Immature natural killer cell (primary cell): ENCODE results near the gene CMSS1. TPM values are rescaled to one million over a fixed set of nuclear protein-coding genes. Genes with fewer than 3 reads are reported as not detected.

Experiments used
- DNase-seq, 3 donors: peaks; one replicate each; pipeline ENCODE4 v3.0.0; 2022; ENCODE audit warnings: mixed read lengths in 1 of 3
- H3K27ac Mint-ChIP-seq, 6 donors: one replicate each; pipeline ENCODE4 v1.8.0; 2020; ENCODE audit warnings: mixed read lengths in 6 of 6, mild to moderate bottlenecking in 5 of 6, inconsistent platforms in 4 of 6, moderate library complexity in 3 of 6
- H3K27me3 Mint-ChIP-seq, 3 donors: one replicate each; pipeline ENCODE4 v1.8.0; 2020 to 2021; ENCODE audit warnings: low read depth in 3 of 3, mild to moderate bottlenecking in 3 of 3, mixed read lengths in 3 of 3, moderate library complexity in 3 of 3, inconsistent platforms in 1 of 3
- H3K36me3 Mint-ChIP-seq, 3 donors: one replicate each; pipeline ENCODE4 v1.8.0; 2020; ENCODE audit warnings: mixed read lengths in 3 of 3, inconsistent platforms in 2 of 3, mild to moderate bottlenecking in 2 of 3
- H3K4me1 Mint-ChIP-seq, 2 donors: one replicate each; pipeline ENCODE4 v1.8.0; 2020; ENCODE audit warnings: inconsistent platforms in 2 of 2, mild to moderate bottlenecking in 2 of 2, mixed read lengths in 2 of 2, moderate library complexity in 1 of 2
- H3K4me3 Mint-ChIP-seq, 5 donors: one replicate each; pipeline ENCODE4 v1.8.0; 2020; ENCODE audit warnings: mild to moderate bottlenecking in 5 of 5, mixed read lengths in 5 of 5, inconsistent platforms in 3 of 5, moderate library complexity in 3 of 5
- H3K9me3 Mint-ChIP-seq, 6 donors: one replicate each; pipeline ENCODE4 v1.8.0; 2020; ENCODE audit warnings: mild to moderate bottlenecking in 6 of 6, mixed read lengths in 6 of 6, inconsistent platforms in 4 of 6, moderate library complexity in 3 of 6
- polyA plus RNA-seq, 3 donors: library from polyadenylated mRNA; unstranded; fragments of 300-500 nt; fragmentation: Illumina TruSeq; gene quantifications; one replicate each; pipeline ENCODE4 v1.2.3, GENCODE V29; 2021

The CMSS1 gene
- polyA plus RNA-seq, 3 donors from 2014 or later, result 12.1 to 13.4 (median 12.8) TPM

DNA sequence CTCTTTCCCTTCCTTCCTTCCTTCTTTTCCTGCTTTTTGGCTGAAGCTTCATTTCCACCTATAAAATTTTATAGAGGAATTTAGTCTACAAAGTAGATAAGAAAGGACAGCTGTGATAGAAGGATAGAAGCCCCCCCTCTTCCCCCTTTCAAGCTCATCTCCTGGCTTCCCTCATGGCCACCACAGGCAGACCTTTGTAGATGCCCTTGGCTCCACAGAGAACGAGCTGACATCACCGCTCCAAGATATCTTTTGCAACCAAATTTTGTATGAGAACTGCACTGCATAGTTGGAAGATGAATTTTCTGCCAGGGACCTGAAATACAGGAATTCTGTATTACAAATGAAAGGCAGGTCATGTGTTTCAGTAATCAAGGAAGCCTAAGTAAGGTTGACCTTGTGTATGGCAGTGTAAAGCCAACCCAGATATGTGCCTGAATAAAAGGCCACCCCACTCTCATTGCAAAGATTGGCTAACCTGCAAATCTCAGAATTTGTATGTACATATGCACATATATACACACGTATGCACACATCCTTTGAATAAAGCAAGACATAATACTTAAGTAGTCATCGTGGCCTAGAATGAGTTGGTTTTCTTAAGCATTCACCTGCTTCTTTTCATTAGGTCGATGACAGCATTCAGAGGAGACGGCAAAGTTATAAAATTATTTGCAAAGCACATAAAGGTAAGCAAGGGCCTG lies 353.7 kb downstream of the CMSS1 start:
- no peak for DNase-seq
- H3K27ac Mint-ChIP-seq, result no peak overlapping the region
- no peaks in the 10 kb centered on the region for H3K4me1 Mint-ChIP-seq
- H3K9me3 Mint-ChIP-seq, result no peaks in the 10 kb centered on the region
- H3K36me3 Mint-ChIP-seq, result peaks cover 6 to 22% (median 8%) of the 10 kb centered on the region in 3 donors
- no peaks in the 10 kb centered on the region for H3K27me3 Mint-ChIP-seq
- H3K4me3 Mint-ChIP-seq, result no peak overlapping the region

DNA sequence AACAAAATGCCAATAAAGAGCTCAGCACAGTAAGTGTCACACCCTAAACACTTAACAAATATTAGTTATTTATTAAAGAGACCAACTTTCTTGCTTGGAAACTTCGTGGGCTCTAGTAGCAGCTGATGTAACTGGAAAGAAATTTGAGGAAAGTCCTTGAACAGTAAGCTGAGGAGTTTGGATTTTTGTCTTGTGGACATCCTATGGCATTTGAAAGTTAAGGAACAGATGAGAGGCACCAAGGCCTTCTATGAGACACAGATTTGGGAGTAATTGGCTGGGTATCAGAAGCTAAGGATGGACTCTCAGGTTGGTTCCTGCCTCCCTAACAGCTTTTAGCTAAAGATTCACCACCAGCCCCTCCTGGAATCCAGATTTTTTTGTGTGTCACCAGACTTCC lies 356.3 kb downstream of the CMSS1 start:
- Mint-ChIP-seq H3K27ac (no peak overlapping the region), H3K4me1 (no peaks in the 10 kb centered on the region), H3K27me3 (no peaks in the 10 kb centered on the region), H3K36me3 (peaks cover 16 to 28% (median 18%) of the 10 kb centered on the region in 3 donors), H3K4me3 (no peak overlapping the region), H3K9me3 (peaks cover 0 to 7% (median 3%) of the 10 kb centered on the region in 6 donors)
- no peak for DNase-seq

DNA sequence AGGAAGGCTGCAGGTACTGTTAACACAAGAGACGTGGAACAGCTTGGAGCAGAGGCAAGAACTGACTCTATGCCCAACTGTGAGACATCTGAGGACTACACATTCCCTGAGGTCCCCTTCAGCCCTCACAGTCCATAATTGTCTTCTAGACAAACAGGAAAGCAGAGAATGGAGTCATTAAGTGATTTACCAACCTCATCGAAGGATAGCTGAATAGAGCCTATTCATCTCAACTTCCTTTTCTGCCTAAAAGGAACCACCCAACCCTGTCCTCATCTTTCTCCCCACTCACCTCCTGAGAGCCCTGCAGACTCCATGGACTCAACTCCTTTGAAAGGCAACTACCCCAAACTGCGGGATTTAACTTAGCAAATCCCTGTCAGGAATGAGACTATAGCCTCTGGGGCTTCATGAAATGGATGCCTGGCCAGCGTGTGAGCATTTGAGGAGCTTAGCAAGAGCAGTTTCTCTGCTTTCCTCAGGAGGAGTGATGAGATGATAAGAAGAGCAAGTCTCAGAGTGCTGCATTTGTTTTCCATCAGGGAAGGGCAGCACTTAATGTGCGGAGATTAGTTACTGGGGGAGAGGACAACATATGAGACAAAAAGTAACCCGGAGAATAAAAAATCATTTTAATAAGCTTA lies 358.1 kb downstream of the CMSS1 start:
- no peaks in the 10 kb centered on the region for H3K27me3 Mint-ChIP-seq
- no peak overlapping the region for H3K27ac Mint-ChIP-seq
- DNase-seq, result no peak
- H3K9me3 Mint-ChIP-seq, result peaks cover 3 to 23% (median 6%) of the 10 kb centered on the region in 6 donors
- H3K36me3 Mint-ChIP-seq, result peaks cover 26 to 34% (median 28%) of the 10 kb centered on the region in 3 donors
- H3K4me1 Mint-ChIP-seq, result no peaks in the 10 kb centered on the region
- H3K4me3 Mint-ChIP-seq, result no peak overlapping the region

DNA sequence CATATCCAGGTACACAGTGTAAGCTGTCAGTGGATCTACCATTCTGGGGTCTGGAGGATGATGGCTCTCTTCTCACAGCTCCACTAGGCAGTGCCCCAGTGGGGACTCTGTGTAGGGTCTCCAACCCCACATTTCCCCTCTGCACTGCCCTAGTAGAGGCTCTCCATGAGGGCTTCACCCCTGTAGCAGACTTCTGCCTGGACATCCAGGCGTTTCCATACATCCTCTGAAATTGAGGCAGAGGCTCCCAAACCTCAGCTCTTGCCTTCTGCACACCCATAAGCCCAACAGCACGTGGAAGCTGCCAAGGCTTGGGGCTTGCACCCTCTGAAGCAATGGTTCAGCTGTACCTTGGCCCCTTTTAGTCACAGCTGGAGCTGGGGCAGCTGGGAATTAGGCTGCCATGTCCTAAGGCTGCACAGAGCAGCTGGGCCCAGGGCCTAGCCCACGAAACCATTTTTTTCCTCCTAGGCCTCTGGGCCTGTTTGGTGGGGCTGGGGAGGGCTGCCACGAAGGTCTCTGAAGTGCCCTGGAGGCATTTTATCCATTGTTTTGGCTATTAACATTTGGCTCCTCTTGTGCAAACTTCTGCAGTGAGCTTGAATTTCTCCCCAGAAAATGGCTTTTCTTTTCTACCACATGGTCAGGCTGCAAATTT lies 362.2 kb downstream of the CMSS1 start:
- H3K36me3 Mint-ChIP-seq, result peaks cover 26 to 35% (median 28%) of the 10 kb centered on the region in 3 donors

DNA sequence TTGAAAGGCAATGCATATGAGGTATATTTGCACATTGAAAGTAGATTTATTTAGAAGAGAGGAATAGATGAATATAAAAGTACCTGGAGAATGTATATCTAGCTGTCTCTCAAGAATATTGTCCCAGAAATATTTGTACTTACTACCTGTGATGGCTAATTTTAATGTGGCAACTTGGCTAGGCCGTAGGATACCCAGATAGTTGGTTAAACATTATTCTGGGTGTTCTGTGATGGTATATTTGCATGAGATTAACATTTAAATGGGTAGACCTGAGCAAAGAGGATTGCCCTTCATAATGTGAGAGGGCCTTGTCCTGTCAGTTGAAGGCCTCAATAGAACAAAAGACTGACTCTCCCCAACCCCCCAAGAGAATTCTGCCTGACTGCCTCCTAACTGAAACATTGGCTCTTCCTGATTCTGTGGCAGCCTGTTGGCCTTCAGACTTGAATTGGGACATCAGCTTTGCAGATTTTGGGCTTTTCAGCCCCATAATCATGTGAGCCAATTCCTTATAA lies 366.0 kb downstream of the CMSS1 start:
- Mint-ChIP-seq H3K4me1 (no peaks in the 10 kb centered on the region), H3K27me3 (no peaks in the 10 kb centered on the region), H3K27ac (peak overlapping the region in 1 of 6 donors; percentile 53), H3K9me3 (peaks cover 5 to 19% (median 6%) of the 10 kb centered on the region in 6 donors), H3K36me3 (peaks cover 11 to 22% (median 13%) of the 10 kb centered on the region in 3 donors), H3K4me3 (no peak overlapping the region)
- DNase-seq, result no peak

More for the DNA sequence above, 362.2 kb downstream of the CMSS1 start:
- Mint-ChIP-seq H3K27me3 (no peaks in the 10 kb centered on the region), H3K27ac (no peak overlapping the region), H3K4me3 (no peak overlapping the region), H3K4me1 (no peaks in the 10 kb centered on the region), H3K9me3 (peaks cover 3 to 23% (median 6%) of the 10 kb centered on the region in 6 donors)
- no peak for DNase-seq

DNA sequence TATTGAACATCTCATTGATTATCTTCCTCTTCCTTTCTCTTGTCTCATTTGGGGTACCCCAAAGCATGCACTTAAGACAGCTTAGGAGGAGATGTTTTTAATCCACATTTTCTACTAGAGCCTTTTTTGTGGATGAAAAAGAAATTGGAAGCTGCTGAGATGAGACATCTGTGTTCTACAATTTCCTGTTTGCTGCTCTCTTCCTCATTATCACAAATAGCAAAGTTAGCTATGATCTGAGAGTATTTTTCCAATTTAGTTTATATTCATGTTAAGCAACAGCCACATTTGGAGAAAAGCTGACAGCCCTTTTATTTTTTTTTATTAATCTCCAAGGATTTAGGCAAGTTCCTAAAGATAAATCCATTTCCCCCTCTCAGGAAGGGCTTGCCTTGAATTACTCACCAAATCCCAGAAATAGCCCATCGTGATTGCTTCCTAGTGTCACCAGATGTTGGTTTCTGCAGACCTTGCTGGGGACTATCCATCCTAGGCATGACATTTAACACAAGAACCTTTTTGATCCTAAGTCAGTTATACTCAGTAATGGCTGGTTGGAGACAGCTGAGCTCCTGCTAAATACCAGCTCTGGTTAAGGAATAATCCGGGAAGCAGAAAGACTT lies 367.4 kb downstream of the CMSS1 start:
- DNase-seq, result no peak
- no peak overlapping the region for H3K4me3 Mint-ChIP-seq
- H3K27me3 Mint-ChIP-seq, result peaks cover 0 to 3% (median 0%) of the 10 kb centered on the region in 3 donors
- no peaks in the 10 kb centered on the region for H3K4me1 Mint-ChIP-seq
- H3K9me3 Mint-ChIP-seq, result peaks cover 0 to 6% (median 4%) of the 10 kb centered on the region in 6 donors
- peaks cover 5 to 14% (median 6%) of the 10 kb centered on the region in 3 donors for H3K36me3 Mint-ChIP-seq
- H3K27ac Mint-ChIP-seq, result no peak overlapping the region

DNA sequence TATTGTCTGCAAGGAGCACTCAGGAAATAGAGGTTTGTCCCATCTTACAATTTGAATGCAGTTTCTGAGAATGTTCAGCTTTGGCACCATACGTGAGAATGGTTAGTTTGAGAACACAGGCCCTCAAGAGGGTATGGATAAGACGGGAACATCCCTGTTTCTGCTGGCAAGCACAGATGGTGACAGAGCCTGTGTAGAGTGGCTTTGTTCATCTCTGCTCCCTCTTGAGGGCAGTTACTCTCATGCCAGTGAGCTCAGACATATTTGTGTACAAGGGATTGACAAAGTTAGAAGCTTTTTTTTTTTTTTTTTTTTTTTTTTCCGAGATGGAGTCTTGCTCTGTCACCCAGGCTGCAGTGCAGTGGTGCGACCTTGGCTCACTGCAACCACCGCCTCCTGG lies 368.2 kb downstream of the CMSS1 start:
- H3K4me3 Mint-ChIP-seq, result no peak overlapping the region
- no peak overlapping the region for H3K27ac Mint-ChIP-seq
- peaks cover 0 to 6% (median 0%) of the 10 kb centered on the region in 3 donors for H3K27me3 Mint-ChIP-seq
- no peaks in the 10 kb centered on the region for H3K4me1 Mint-ChIP-seq
- peaks cover 0 to 6% (median 3%) of the 10 kb centered on the region in 3 donors for H3K36me3 Mint-ChIP-seq
- DNase-seq, result no peak
- H3K9me3 Mint-ChIP-seq, result peaks cover 0 to 2% (median 0%) of the 10 kb centered on the region in 6 donors

DNA sequence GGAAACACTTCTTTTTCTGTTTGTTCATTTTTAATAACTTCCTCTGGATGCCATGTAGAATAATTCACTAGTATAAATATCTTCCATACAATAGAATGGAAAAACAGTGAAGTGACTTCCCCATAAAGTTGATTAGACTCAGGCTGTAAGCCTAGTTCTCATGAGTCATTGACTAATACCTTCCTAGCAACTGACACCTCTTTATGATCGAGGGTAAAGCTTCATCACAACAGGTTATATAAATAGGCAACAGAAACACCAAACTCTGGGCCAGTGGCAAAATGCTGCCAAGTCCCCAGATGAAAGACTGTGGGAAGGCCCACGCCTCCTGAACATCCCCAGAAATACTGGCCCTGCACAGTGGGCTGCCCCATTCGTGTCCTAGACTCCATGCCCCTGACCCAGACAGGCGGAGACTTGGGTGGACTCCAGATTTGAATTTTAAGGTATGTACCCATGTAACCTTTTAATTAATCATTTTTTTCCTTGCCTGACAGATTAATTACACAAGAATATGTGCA lies 371.8 kb downstream of the CMSS1 start:
- Mint-ChIP-seq H3K4me1 (no peaks in the 10 kb centered on the region), H3K27me3 (peaks cover 0 to 6% (median 0%) of the 10 kb centered on the region in 3 donors), H3K4me3 (no peak overlapping the region), H3K27ac (no peak overlapping the region), H3K36me3 (peaks cover 0 to 3% (median 0%) of the 10 kb centered on the region in 3 donors), H3K9me3 (peaks cover 0 to 2% (median 0%) of the 10 kb centered on the region in 6 donors)
- DNase-seq, result no peak

DNA sequence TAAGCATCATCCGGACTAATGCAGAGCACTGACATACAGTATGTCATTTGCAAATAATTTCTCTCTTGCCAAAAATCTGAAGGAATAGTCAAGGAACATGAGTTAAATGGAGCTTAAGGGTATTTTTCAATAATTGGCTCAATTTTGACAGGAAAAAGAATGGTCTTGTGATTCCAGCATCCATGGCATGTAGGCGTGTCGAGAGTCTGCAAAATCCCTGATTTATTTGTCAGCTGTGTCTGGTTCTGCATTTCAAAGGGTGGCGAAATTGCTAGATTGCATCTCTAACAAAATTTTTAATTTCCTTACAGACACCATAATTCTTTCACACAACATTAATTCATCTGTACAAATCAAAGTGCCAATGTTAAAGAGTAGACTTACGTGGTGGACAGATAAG lies 377.7 kb downstream of the CMSS1 start:
- Mint-ChIP-seq H3K27ac (no peak overlapping the region), H3K4me3 (no peak overlapping the region), H3K27me3 (peaks cover 0 to 3% (median 3%) of the 10 kb centered on the region in 3 donors), H3K4me1 (no peaks in the 10 kb centered on the region), H3K9me3 (no peaks in the 10 kb centered on the region), H3K36me3 (peaks cover 0 to 7% (median 0%) of the 10 kb centered on the region in 3 donors)
- DNase-seq, result no peak

DNA sequence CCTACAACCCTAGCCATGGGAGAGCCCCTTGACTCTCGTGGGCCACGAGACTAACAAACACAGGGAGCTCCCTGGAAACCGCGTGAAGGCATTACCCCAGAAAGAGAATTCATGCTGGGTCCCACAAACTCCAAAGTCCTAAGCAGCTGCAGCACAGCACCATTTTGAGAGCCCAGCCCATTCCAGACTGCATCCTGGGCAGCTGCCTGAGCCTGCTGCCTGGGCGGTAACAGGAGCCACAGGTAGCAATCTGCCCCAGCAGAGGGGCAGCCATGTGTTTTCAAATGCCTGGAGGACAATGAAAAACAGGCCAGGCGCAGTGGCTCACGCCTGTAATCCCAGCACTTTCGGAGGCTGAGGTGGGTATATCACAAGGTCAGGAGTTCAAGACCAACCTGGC lies 380.2 kb downstream of the CMSS1 start:
- Mint-ChIP-seq H3K27me3 (peaks cover 0 to 3% (median 2%) of the 10 kb centered on the region in 3 donors), H3K36me3 (peaks cover 0 to 8% (median 0%) of the 10 kb centered on the region in 3 donors), H3K27ac (no peak overlapping the region), H3K4me3 (no peak overlapping the region), H3K9me3 (no peaks in the 10 kb centered on the region), H3K4me1 (no peaks in the 10 kb centered on the region)
- DNase-seq, result no peak

DNA sequence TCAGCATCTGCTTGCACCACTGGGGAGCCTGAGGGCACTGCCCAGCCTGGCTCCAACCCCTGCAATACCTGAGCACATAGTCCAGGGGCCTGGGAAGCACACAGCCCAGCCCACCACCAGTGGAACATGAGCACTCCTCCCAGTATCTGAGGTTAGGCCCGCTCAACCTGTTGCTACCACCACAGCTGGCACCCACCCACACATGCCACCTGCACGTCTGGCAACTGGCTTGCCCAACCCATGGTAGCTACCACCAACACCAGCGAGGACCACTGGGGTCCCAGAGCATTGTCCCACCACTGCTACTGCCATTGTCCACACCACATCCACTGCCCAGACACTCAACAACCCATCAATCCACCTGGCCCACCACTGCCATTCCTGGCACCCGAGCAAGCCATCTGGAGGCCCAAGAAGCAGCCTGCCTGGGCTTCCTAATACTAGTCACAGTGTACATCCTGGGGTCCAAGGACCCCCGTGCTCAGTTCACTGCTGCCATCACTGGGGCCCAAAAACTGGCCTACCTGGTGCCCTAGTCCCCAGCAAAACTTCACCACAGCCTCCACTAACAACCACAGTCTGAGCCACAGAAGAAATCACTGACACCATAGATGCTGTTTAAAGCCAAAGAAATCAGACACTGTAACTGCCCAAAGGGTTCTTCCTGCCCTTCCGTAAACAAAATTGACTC lies 381.1 kb downstream of the CMSS1 start:
- Mint-ChIP-seq H3K27me3 (peaks cover 0 to 3% (median 2%) of the 10 kb centered on the region in 3 donors), H3K4me1 (no peaks in the 10 kb centered on the region), H3K4me3 (no peak overlapping the region), H3K36me3 (peaks cover 0 to 8% (median 0%) of the 10 kb centered on the region in 3 donors), H3K9me3 (no peaks in the 10 kb centered on the region), H3K27ac (no peak overlapping the region)
- DNase-seq, result no peak

DNA sequence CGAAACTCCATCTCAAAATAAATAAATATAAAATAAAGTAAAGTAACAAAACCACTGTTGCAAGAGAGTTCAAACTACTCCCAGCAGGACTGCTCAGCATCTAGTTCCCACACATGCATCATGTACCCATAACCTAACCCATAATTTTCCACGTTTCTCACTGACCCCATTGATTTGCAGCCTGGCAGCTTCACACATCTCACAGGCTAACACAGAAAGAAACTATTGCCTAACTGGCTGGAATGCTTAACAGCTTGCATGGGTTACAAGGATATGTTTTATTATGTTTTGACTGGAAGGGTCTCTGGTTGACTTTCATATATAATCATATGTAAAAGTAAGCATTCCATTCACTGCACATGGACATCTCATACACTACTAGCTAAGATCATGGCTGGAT lies 387.5 kb downstream of the CMSS1 start:
- Mint-ChIP-seq H3K4me1 (peaks cover 6 to 7% of the 10 kb centered on the region in 2 donors), H3K27me3 (no peaks in the 10 kb centered on the region), H3K27ac (no peak overlapping the region), H3K36me3 (peaks cover 0 to 3% (median 0%) of the 10 kb centered on the region in 3 donors), H3K4me3 (no peak overlapping the region), H3K9me3 (no peaks in the 10 kb centered on the region)
- DNase-seq, result no peak

DNA sequence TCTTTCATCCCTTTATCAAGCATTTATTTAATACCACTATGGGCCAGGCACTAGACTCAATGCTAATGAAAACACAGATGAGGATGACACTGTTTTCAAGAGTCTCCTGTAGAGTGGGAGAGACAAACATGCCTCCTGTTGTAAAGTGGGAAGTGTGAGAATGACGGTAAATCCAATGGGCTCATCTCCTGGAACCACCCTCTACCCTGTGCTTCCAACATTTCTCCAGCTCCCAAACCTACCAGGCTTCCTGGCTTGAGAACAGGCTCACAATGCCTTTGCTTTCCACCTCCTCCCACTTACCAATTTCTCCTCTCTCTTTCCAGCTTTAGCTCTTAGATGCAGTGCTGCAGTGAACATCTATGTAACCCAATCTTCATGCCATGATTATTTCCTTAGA lies 389.0 kb downstream of the CMSS1 start:
- no peak overlapping the region for H3K4me3 Mint-ChIP-seq
- no peak for DNase-seq

More for the DNA sequence above, 389.0 kb downstream of the CMSS1 start:
- Mint-ChIP-seq H3K4me1 (peaks cover 14 to 19% of the 10 kb centered on the region in 2 donors), H3K27me3 (no peaks in the 10 kb centered on the region), H3K36me3 (no peaks in the 10 kb centered on the region), H3K27ac (peak overlapping the region in 1 of 6 donors; percentile 46), H3K9me3 (no peaks in the 10 kb centered on the region)
